ENCODE measurements around the gene SYCP1.
"Not testable (repeated sequence)": the region's sequence is repeated elsewhere in the genome, so short reads cannot be mapped to it uniquely, and the experiment has no call there.

The SYCP1 gene

GRCh38 chr1:114976891-114977290 lies 122.2 kb downstream of the SYCP1 start:
- DNase-seq (ENCODE audit: low read depth in 2 of 3, low spot score in 2 of 3) = no peak

DNA sequence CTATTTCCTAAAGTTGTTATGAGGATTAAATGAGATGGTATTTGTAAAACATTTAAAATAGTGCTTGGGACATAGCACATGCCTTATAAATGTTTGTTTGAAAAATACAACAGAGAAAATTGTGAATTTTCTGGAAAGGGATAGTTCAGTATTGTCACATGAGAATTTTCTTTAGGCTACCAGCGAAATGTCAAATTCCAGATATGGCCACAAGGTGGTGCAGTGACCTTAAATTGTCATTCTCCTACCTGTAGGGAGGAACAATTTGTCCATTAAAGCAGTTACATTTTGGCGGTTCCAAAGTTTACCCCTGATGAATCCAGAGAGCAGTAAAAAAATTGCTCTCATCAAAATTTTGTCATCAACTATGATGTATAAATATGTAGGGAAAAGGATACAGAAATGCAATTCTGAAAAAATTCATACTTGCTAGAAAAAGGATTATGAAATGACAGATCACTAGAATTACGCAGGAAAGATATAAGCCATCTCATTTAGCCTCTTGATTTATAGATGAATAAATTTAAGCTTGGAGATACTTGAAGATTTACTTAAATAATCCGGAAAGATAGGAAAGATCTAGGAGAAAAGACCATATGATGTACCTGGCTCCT lies 124.7 kb downstream of the SYCP1 start:
- peak; percentile 10 to 24 (median 23) for DNase-seq (ENCODE audit: low read depth in 2 of 3, low spot score in 2 of 3)

DNA sequence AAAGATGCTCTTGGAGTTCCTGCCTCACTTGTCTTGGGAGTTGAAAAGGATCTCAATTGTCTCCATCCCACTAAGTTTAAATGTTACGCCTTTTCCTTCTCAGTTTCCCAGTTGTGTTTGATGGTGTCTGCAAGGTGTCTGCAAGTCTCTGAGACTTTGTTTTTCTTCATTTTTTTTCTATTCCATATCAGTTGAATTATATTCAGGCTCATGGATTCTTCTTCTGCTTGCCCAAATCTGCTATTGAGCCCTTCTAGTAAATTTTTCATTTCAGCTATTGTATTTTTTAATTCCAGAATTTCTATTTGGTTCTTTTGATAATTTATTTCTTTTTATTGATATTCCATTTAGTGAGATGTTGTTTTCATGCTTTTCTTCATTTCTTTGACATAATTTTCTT lies 127.6 kb downstream of the SYCP1 start:
- DNase-seq (ENCODE audit: low read depth in 2 of 3, low spot score in 2 of 3) = no peak

DNA sequence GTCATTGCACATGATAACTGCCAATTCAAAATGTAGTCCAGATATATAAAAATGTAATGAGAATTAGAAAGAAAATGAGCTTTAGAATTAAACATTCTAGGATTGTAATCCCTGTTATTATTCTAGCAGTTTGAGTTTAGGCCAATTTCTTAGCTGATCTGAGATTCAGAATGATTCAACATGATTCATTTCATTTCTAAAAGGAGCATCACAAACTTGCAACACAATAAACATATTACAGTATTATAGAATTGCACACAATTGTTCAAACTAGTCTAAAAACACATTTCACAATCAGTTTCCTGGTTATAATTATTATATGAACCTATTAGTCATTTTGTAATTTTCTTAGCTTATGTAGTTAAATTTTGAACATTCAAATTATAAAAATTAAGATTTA lies 131.6 kb downstream of the SYCP1 start:
- DNase-seq (ENCODE audit: low read depth in 2 of 3, low spot score in 2 of 3) = no peak

- DNase-seq (ENCODE audit: low read depth in 2 of 3, low spot score in 2 of 3) = no peak
These were observed 133.4 kb downstream of the SYCP1 start for GRCh38 chr1:114988095-114988494.

DNA sequence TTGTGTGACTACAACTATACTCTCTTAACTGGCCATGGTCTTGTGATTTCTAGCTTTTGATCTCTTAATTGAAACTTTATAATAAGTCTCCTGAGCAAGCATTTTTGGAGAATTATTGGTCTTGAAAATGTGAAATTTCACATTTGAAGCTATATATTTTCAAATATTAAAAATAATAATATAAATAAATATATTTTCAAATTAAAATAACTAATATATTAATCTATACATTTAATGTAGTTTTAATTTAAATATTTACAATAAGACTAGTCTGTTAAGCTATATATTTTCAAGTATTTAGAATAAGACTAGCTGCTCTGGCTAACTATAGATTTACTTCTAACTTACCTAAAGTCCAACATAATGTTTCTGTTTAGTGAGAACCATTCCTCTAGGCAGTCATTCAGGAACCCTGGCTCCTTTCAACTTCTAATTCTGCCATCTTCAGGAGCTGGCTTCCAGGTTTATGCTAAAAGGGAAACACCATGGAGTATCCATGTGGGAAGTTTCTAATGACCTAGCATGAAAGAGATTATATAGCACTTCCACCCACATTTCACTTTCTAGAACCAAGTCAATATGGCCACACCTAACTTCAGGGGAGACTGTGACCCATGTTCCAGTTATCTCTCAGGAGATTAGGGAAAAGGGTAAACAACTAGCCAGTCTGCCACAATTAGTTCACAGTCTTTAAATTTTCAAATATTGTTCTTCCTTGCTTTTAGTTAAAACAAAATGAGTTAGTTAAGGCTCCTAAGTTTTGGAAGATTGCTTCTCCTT lies 143.0 kb downstream of the SYCP1 start:
- no peak for DNase-seq (ENCODE audit: low read depth in 2 of 3, low spot score in 2 of 3)

- no peak for DNase-seq (ENCODE audit: low read depth in 2 of 3, low spot score in 2 of 3)
These were observed 151.5 kb downstream of the SYCP1 start for GRCh38 chr1:115006191-115006590.

DNA sequence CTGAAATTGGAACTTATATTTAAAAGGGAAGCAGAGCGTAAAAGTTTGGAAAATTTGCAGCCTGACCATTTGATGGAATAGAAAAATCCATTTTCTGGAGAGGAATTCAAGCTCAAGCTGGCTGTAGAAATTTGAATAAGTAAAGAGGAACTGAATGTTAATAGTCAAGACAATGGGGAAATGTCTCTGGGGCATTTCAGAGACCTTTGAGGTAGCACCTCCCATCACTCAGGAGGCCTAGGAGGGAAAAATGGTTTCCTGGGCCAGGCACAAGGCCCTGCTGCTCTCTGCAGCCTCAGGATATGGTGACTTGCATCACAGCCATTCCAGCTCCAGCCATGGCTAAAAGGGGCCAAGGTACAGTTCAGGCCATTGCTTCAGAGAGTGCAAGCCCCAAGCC lies 157.3 kb downstream of the SYCP1 start:
- DNase-seq (ENCODE audit: low read depth in 2 of 3, low spot score in 2 of 3) = no peak

- DNase-seq (ENCODE audit: low read depth in 2 of 3, low spot score in 2 of 3) = no peak
These were observed 157.8 kb downstream of the SYCP1 start for GRCh38 chr1:115012434-115012833.

DNA sequence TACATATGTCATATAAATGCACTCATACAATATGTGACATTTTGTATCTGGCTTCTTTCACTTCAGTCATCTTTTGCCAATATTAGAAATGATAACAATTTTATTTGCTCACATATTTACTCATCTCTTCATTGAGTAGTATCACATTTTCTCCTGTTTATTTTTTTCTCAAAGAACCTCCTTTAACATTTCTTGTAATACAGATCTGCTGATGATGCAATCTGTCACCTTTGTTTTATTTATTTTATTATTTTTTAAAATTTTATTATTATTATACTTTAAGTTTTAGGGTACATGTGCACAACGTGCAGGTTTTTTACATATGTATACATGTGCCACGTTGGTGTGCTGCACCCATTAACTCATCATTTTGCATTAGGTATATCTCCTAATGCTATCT lies 159.1 kb downstream of the SYCP1 start:
- DNase-seq (ENCODE audit: low read depth in 2 of 3, low spot score in 2 of 3) = no peak

DNA sequence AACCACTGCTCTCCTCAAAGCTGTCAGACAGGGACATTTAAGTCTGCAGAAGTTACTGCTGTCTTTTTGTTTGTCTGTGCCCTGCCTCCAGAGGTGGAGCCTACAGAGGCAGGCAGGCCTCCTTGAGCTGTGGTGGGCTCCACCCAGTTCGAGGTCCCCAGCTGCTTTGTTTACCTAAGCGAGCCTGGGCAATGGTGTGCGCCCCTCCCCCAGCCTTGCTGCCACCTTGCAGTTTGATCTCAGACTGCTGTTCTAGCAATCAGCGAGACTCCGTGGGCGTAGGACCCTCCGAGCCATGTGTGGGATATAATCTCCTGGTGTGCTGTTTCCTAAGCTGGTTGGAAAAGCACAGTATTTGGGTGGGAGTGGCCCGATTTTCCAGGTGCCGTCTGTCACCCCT lies 164.9 kb downstream of the SYCP1 start:
- not testable (repeated sequence) for DNase-seq (ENCODE audit: low read depth in 2 of 3, low spot score in 2 of 3)

DNA sequence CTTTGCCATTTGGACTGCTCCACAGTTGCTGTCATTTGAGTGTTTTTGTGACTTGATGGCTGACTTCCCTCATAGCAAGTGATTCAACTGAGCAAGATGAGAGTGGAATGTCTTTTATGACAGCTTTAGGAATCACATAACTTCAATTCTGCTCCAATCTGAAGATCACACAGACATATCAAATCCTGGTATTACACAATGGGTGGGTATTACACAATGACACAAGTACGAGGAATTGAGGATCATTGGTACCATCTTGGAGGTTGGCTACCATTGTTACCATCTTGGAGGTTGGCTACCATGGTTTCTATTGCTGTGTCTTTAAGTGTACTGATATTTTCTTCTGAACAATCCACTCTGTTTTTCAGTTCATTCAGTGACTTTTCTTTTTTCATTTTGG lies 166.5 kb downstream of the SYCP1 start:
- DNase-seq (ENCODE audit: low read depth in 2 of 3, low spot score in 2 of 3) = no peak

- DNase-seq (ENCODE audit: low read depth in 2 of 3, low spot score in 2 of 3) = no peak
These were observed 168.9 kb downstream of the SYCP1 start for GRCh38 chr1:115023593-115023992.

DNA sequence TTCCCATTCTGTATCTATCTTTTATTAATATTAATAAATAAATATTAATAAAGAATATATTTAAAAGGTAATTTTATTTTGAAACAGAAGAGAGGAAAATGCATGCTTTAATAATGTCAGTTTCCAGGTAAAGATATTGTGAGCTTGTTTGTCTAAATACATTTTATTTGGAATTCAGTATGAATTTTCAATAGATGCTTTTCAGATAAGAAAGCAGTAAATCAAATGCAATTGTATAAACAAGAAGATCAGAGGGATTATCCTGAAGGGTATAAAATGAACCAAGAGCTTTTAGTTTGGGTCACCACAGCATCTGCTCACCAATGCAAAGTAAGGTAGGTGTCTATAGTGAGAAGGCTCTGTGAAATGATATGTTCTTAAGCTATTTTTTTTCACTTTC lies 174.9 kb downstream of the SYCP1 start, which contains the start of gene TSHB:
Gene TSHB, plus strand, starts transcription at position 301 of the 400 bp plus-strand sequence. CDS start 3,537 bp downstream, outside the sequence.
- no peak for DNase-seq (ENCODE audit: low read depth in 2 of 3, low spot score in 2 of 3)

DNA sequence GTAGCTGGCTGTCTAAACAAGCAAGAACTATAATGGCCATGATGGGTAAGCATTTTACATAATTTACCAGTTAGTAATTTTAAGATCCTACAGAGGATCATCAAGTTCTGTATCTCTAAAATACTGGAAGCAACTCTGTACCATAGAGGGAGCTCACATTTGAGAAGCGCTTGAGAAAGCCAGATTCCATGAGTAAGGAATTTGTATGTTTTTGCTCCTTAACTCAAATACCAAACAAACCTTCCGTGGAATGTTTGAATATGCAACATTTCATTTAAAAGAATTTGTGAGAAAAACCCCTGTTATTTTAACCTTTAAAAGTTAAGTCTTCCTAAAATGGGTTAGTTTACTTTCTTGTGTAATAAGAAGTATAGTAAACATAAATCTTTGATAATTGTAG lies 176.9 kb downstream of the SYCP1 start:
- no peak for DNase-seq (ENCODE audit: low read depth in 2 of 3, low spot score in 2 of 3)

DNA sequence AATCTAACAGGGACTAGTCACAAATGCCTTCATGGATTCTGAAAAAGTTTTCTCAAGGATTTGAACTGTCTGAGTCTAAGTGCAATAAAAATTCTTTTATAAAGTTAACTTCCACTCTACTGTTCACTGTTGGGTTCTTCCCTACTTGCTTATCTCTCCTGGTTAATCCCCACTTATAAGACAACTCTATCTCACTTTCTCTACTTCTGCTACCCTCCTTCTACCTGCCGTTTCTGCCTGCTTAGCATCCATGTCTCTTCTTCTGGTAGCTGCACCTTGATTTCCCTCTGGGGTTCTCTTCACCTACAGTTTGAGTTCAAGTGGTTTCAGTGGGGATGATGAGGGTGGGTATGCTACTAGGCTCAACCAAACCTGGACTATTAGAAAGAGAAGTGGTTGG lies 181.0 kb downstream of the SYCP1 start:
- no peak for DNase-seq (ENCODE audit: low read depth in 2 of 3, low spot score in 2 of 3)

GRCh38 chr1:115036814-115037507 lies 182.3 kb downstream of the SYCP1 start:
- DNase-seq (ENCODE audit: low read depth in 2 of 3, low spot score in 2 of 3) = no peak

DNA sequence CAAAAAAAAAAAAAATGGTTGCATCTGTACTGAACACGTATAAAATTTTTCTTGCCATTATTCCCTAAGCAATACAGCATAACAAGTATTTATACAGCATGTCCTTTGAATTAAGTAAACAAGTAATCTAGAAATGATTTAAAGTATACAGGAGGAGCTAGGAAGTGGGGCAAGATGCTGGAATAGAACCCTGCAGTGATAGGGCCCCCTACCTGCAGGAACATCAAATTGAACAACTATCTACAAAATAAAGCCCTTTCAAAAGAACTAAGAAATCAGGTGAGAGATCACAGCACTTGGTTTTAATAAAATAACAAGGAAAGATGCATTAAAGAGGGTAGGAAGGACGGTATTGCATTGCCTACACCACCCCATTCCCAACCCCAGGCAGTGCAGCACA lies 185.8 kb downstream of the SYCP1 start:
- no peak for DNase-seq (ENCODE audit: low read depth in 2 of 3, low spot score in 2 of 3)

GRCh38 chr1:115041654-115042053 lies 187.0 kb downstream of the SYCP1 start:
- DNase-seq (ENCODE audit: low read depth in 2 of 3, low spot score in 2 of 3) = no peak

Measured in activated CD8-positive, alpha-beta memory T cell treated with anti-CD3 and anti-CD28 coated beads for 48 hours (primary cell).